Stimulated activated naive CD4-positive, alpha-beta T cell (primary cell): ENCODE data around the gene FOXI1.
"Not testable (repeated sequence)": the region's sequence is repeated elsewhere in the genome, so short reads cannot be mapped to it uniquely, and the experiment has no call there.

Source experiments
- DNase-seq, 6 experiments: peaks; one replicate each; lab custom pipeline; 2025; lab: John Stamatoyannopoulos, UW

The FOXI1 gene

GRCh38 chr5:170092455-170093101 lies 13.1 kb upstream of the FOXI1 start:
- DNase-seq, result no peak

GRCh38 chr5:170094329-170094728 lies 11.4 kb upstream of the FOXI1 start:
- not testable (repeated sequence) for DNase-seq

- no peak for DNase-seq
These were observed 10.1 kb upstream of the FOXI1 start for GRCh38 chr5:170095646-170096045.

- no peak for DNase-seq
These were observed 7.8 kb upstream of the FOXI1 start for GRCh38 chr5:170097934-170098333.

- peak; percentile 41 to 74 (median 53) for DNase-seq
These were observed 5.4 kb upstream of the FOXI1 start for GRCh38 chr5:170100066-170100943.

GRCh38 chr5:170103447-170103846 lies 2.2 kb upstream of the FOXI1 start:
- no peak for DNase-seq

GRCh38 chr5:170104299-170104698 lies 1.4 kb upstream of the FOXI1 start:
- DNase-seq, result no peak

- no peak for DNase-seq
These were observed 987 bp upstream of the FOXI1 start for GRCh38 chr5:170104710-170105109.

- DNase-seq, result no peak
These were observed 2.0 kb downstream of the FOXI1 start for GRCh38 chr5:170107674-170108073.

GRCh38 chr5:170108266-170108785 lies 2.6 kb downstream of the FOXI1 start:
- no peak for DNase-seq

- no peak for DNase-seq
These were observed 3.6 kb downstream of the FOXI1 start for GRCh38 chr5:170109059-170110031.

- no peak for DNase-seq
These were observed 4.8 kb downstream of the FOXI1 start for GRCh38 chr5:170110403-170111087.

GRCh38 chr5:170111088-170111785 lies 5.5 kb downstream of the FOXI1 start:
- DNase-seq, result no peak

GRCh38 chr5:170112876-170113521 lies 7.3 kb downstream of the FOXI1 start:
- no peak for DNase-seq

- DNase-seq, result no peak
These were observed 7.8 kb downstream of the FOXI1 start for GRCh38 chr5:170113522-170113900.

- no peak for DNase-seq
These were observed 8.6 kb downstream of the FOXI1 start for GRCh38 chr5:170114271-170114670.

- DNase-seq, result no peak
These were observed 10.2 kb downstream of the FOXI1 start for GRCh38 chr5:170115925-170116324.

GRCh38 chr5:170117736-170118135 lies 12.0 kb downstream of the FOXI1 start:
- no peak for DNase-seq

- no peak for DNase-seq
These were observed 14.9 kb downstream of the FOXI1 start for GRCh38 chr5:170120576-170120975.

- DNase-seq, result no peak
These were observed 15.6 kb downstream of the FOXI1 start for GRCh38 chr5:170121321-170121720.
